HepG2 (cell line): Measurements from ENCODE around the gene TK1. TPM values are rescaled to one million over a fixed set of nuclear protein-coding genes. Genes with fewer than 3 reads are reported as not detected.

Experiments used
- AFF4 ChIP-seq: sonication (generic); formaldehyde crosslinking; IDR thresholded peaks from 2 replicates; pipeline ENCODE4 v1.4.0; 2020; ENCODE audit warnings: missing genetic modification reagents
- ATF7 ChIP-seq, 2 experiments: fragments of 450-650 bp in 1 of 2; sonication (generic) in 1 of 2; formaldehyde crosslinking in 1 of 2; IDR thresholded peaks; 2 replicates each; pipeline versions ENCODE4 v1.4.0 to v1.6.1; 2016 to 2020; ENCODE audit warnings: antibody characterized with exemption in 1 of 2, mild to moderate bottlenecking in 1 of 2, missing genetic modification reagents in 1 of 2
- BHLHE40 ChIP-seq: IDR thresholded peaks from 2 replicates; pipeline ENCODE4 v1.6.1; 2011; ENCODE audit warnings: low read length, improper control_type of control experiment
- CENPX ChIP-seq: sonication (generic); formaldehyde crosslinking; IDR thresholded peaks from 2 replicates; pipeline ENCODE4 v1.9.0; 2021; ENCODE audit warnings: mild to moderate bottlenecking, missing genetic modification reagents, moderate library complexity
- EED ChIP-seq: sonication (generic); formaldehyde crosslinking; IDR thresholded peaks from 2 replicates; pipeline ENCODE4 v1.5.0; 2020; ENCODE audit warnings: mild to moderate bottlenecking, missing genetic modification reagents
- HNF1B ChIP-seq: sonication (generic); formaldehyde crosslinking; IDR thresholded peaks from 2 replicates; pipeline ENCODE4 v1.5.1; 2020; ENCODE audit warnings: mild to moderate bottlenecking, moderate library complexity, missing genetic modification reagents
- IKZF5 ChIP-seq: IDR thresholded peaks from 2 replicates; pipeline ENCODE4 v1.6.1; 2018; ENCODE audit warnings: missing genetic modification reagents, mild to moderate bottlenecking, missing compliant biosample characterization
- JUNB ChIP-seq: sonication (generic); formaldehyde crosslinking; IDR thresholded peaks from 2 replicates; pipeline ENCODE4 v1.8.0; 2022; ENCODE audit warnings: missing genetic modification reagents, mild to moderate bottlenecking, borderline replicate concordance
- MAFG ChIP-seq: sonication (generic); formaldehyde crosslinking; IDR thresholded peaks from 2 replicates; pipeline ENCODE4 v1.5.1; 2020; ENCODE audit warnings: mild to moderate bottlenecking, missing genetic modification reagents
- MAFK ChIP-seq, 2 experiments: IDR thresholded peaks in 1 of 2; conservative IDR thresholded peaks in 1 of 2; 2 replicates each; pipeline ENCODE4 v1.6.1; 2011; ENCODE audit warnings: improper control_type of control experiment in 2 of 2, low read length in 2 of 2
- PHF21A ChIP-seq: sonication (generic); formaldehyde crosslinking; IDR thresholded peaks from 2 replicates; pipeline ENCODE4 v1.5.0; 2020; ENCODE audit warnings: mild to moderate bottlenecking, missing genetic modification reagents
- SP2 ChIP-seq: sonication (generic); formaldehyde crosslinking; IDR thresholded peaks from 2 replicates; pipeline ENCODE4 v1.5.1; 2020; ENCODE audit warnings: mild to moderate bottlenecking, missing genetic modification reagents
- ZNF550 ChIP-seq: sonication (generic); formaldehyde crosslinking; IDR thresholded peaks from 2 replicates; pipeline ENCODE4 v1.4.0; 2020; ENCODE audit warnings: mild to moderate bottlenecking, missing genetic modification reagents, borderline replicate concordance
- ZNF7 ChIP-seq: IDR thresholded peaks from 2 replicates; pipeline ENCODE4 v1.6.1; 2016; ENCODE audit warnings: missing biosample characterization, missing genetic modification reagents
- ZSCAN9 ChIP-seq: IDR thresholded peaks from 2 replicates; pipeline ENCODE4 v1.6.1; 2016; ENCODE audit warnings: borderline replicate concordance
- polyA plus RNA-seq, 8 experiments: library from polyadenylated mRNA; depleted of rRNA in 3 of 8; stranded (reverse) in 7 of 8; unstranded in 1 of 8; fragments of >200 nt; fragmentation: Illumina TruSeq in 4 of 8; extraction: Trizol in 4 of 8; gene quantifications; 2 replicates each; pipeline versions ENCODE4 v1.2.1 to v1.2.3, GENCODE V29; 2011 to 2016; ENCODE audit warnings: low read depth in 4 of 8, missing spikeins in 1 of 8, mixed read lengths in 1 of 8; ENCODE audit not compliant: insufficient read depth in 1 of 8
- total RNA-seq, 5 experiments: library from RNA; depleted of rRNA; stranded (reverse); fragments of >200 nt; fragmentation: Illumina TruSeq; extraction: Trizol; gene quantifications; 2 replicates each; pipeline ENCODE4 v1.2.3, GENCODE V29; 2016; ENCODE audit warnings: low read depth in 1 of 5
- TF ChIP-seq, protein P1 (sequence below): sonication (generic); formaldehyde crosslinking; IDR thresholded peaks from 2 replicates; pipeline ENCODE4 v1.5.0; 2020; ENCODE audit warnings: missing genetic modification reagents
- TF ChIP-seq, protein P2 (sequence below): IDR thresholded peaks from 2 replicates; pipeline ENCODE4 v1.6.1; 2016; ENCODE audit warnings: mild to moderate bottlenecking, missing biosample characterization, missing genetic modification reagents
- TF ChIP-seq, protein P3 (sequence below): sonication (generic); formaldehyde crosslinking; IDR thresholded peaks from 2 replicates; pipeline ENCODE4 v1.8.1; 2023; ENCODE audit warnings: mild to moderate bottlenecking, inconsistent platforms, moderate library complexity, missing genetic modification reagents, borderline replicate concordance

Gene TK1
- total and polyA plus RNA-seq, 2 of the 13 experiments (the other 11 are each of a cell fraction or from before 2014, with no cell fraction given), result 45.0 to 96.0 TPM

GRCh38 chr17:78186692-78187595, at the start of gene TK1, which contains the start of gene AFMID (continued):
- TF ChIP-seq ZSCAN9 (CRISPR knock-in tag), result no peak
- TF ChIP-seq, protein P1, sequence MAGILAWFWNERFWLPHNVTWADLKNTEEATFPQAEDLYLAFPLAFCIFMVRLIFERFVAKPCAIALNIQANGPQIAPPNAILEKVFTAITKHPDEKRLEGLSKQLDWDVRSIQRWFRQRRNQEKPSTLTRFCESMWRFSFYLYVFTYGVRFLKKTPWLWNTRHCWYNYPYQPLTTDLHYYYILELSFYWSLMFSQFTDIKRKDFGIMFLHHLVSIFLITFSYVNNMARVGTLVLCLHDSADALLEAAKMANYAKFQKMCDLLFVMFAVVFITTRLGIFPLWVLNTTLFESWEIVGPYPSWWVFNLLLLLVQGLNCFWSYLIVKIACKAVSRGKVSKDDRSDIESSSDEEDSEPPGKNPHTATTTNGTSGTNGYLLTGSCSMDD (CRISPR knock-in tag), result no peak
- peak; percentile 58; the same call in 1 of the 2 replicates for TF ChIP-seq BHLHE40
- TF ChIP-seq ZNF7 (CRISPR knock-in tag), result peak; percentile 4; the same call in 1 of the 2 replicates
- TF ChIP-seq, protein P2, sequence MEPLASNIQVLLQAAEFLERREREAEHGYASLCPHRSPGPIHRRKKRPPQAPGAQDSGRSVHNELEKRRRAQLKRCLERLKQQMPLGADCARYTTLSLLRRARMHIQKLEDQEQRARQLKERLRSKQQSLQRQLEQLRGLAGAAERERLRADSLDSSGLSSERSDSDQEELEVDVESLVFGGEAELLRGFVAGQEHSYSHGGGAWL (CRISPR knock-in tag), result peak; percentile 87
- peak; percentile 71 for TF ChIP-seq SP2 (CRISPR knock-in tag)
- TF ChIP-seq ATF7 (IDR thresholded peaks at IDR 0.05), result no peak
- no peak; the same call in 1 of the 2 replicates for TF ChIP-seq ATF7 (CRISPR knock-in tag; IDR thresholded peaks at IDR 0.05)
- no peak for TF ChIP-seq MAFG
- TF ChIP-seq PHF21A (CRISPR knock-in tag), result peak; percentile 87
- TF ChIP-seq EED (CRISPR knock-in tag), result no peak
- 0 out of 2 replicates have a peak, but pooled peaks have one; percentile 73 for TF ChIP-seq IKZF5 (CRISPR knock-in tag)
- no peak; a peak in 1 of 4 replicates for TF ChIP-seq MAFK (conservative IDR thresholded peaks at IDR 0.05 in 1 of 2, IDR thresholded peaks at IDR 0.05 in 1 of 2; ENCODE audit: low read length in 2 of 2)
- TF ChIP-seq, protein P3, sequence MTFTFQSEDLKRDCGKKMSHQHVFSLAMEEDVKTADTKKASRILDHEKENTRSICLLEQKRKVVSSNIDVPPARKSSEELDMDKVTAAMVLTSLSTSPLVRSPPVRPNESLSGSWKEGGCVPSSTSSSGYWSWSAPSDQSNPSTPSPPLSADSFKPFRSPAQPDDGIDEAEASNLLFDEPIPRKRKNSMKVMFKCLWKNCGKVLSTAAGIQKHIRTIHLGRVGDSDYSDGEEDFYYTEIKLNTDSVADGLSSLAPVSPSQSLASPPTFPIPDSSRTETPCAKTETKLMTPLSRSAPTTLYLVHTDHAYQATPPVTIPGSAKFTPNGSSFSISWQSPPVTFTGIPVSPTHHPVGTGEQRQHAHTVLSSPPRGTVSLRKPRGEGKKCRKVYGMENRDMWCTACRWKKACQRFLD (CRISPR knock-in tag), result no peak; the same call in 1 of the 2 replicates
- TF ChIP-seq HNF1B (CRISPR knock-in tag), result peak; percentile 97
- TF ChIP-seq CENPX (CRISPR knock-in tag), result no peak
- TF ChIP-seq AFF4 (CRISPR knock-in tag), result no peak
- no peak for TF ChIP-seq ZNF550
- TF ChIP-seq JUNB, result peak; percentile 86
